Gastroesophageal sphincter (tissue), 3 donors: ENCODE results near the gene HTR2A.

Experiments used
- EP300 ChIP-seq: sonication (generic); formaldehyde crosslinking; IDR thresholded peaks from one replicate; pipeline ENCODE4 v1.6.1; 2017; ENCODE audit warnings: antibody characterized with exemption, mild to moderate bottlenecking
- POLR2A ChIP-seq, 2 donors: fragments of 450-650 bp; IDR thresholded peaks; one replicate each; pipeline ENCODE4 v1.6.1; 2017; ENCODE audit warnings: antibody characterized with exemption in 2 of 2, mild to moderate bottlenecking in 2 of 2, moderate library complexity in 1 of 2
- POLR2AphosphoS5 ChIP-seq: sonication (generic); formaldehyde crosslinking; IDR thresholded peaks from one replicate; pipeline ENCODE4 v1.6.1; 2017; ENCODE audit warnings: antibody characterized with exemption
- TF ChIP-seq, protein P1 (sequence below), 4 experiments: fragments of 200-600 bp in 2 of 4; fragments of 450-650 bp in 2 of 4; sonication (generic) in 1 of 4; IDR thresholded peaks; one replicate each; pipeline ENCODE4 v1.5.1; 2017 to 2019; ENCODE audit warnings: antibody characterized with exemption in 4 of 4, mild to moderate bottlenecking in 2 of 4, moderate library complexity in 2 of 4

DNA sequence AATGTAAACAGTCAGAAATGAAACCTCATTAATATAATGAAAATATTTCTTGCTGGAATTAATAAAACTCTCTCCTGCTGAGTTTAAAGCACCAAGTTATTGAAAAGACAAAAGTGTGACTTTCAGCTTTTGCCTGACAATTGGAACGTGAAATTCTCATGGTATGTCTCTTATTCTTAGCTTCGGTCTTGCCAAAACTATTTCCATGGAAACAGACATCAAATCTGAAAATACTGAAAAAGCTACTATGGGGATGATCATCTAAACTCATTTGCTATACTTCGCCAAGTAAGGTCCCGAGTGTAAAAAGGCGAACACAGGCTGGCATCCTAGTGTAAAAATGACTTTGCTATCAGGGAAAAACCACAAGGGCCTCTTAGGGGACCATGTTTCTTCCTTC, 22.8 kb downstream of the HTR2A start:
- TF ChIP-seq, protein P1, sequence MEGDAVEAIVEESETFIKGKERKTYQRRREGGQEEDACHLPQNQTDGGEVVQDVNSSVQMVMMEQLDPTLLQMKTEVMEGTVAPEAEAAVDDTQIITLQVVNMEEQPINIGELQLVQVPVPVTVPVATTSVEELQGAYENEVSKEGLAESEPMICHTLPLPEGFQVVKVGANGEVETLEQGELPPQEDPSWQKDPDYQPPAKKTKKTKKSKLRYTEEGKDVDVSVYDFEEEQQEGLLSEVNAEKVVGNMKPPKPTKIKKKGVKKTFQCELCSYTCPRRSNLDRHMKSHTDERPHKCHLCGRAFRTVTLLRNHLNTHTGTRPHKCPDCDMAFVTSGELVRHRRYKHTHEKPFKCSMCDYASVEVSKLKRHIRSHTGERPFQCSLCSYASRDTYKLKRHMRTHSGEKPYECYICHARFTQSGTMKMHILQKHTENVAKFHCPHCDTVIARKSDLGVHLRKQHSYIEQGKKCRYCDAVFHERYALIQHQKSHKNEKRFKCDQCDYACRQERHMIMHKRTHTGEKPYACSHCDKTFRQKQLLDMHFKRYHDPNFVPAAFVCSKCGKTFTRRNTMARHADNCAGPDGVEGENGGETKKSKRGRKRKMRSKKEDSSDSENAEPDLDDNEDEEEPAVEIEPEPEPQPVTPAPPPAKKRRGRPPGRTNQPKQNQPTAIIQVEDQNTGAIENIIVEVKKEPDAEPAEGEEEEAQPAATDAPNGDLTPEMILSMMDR (IDR thresholded peaks at IDR 0.05): no peak
- TF ChIP-seq POLR2AphosphoS5: no peak
- no peak for TF ChIP-seq POLR2A (IDR thresholded peaks at IDR 0.05)
- TF ChIP-seq EP300: no peak
